Trophoblast cell (in vitro differentiated cells and primary cell): ENCODE results near the gene FAM20C.

Experiments
- DNase-seq, 2 donors: peaks; one replicate each; pipeline ENCODE4 v3.0.0-alpha.2; 2016
- H2AFZ ChIP-seq: 2 replicates; pipeline ENCODE4 v1.6.1; 2013; ENCODE audit warnings: low read length, moderate library complexity, mild to moderate bottlenecking; ENCODE audit not compliant: insufficient read depth, poor library complexity
- H2AK5ac ChIP-seq: 2 replicates; pipeline ENCODE4 v1.6.1; 2013; ENCODE audit warnings: mild to moderate bottlenecking, low read length
- H2BK120ac ChIP-seq: 2 replicates; pipeline ENCODE4 v1.6.1; 2013; ENCODE audit warnings: low read length, mild to moderate bottlenecking, moderate library complexity; ENCODE audit not compliant: insufficient read depth, poor library complexity
- H2BK12ac ChIP-seq: 2 replicates; pipeline ENCODE4 v1.6.1; 2013; ENCODE audit warnings: mild to moderate bottlenecking, low read length, moderate library complexity
- H2BK5ac ChIP-seq: 2 replicates; pipeline ENCODE4 v1.6.1; 2013; ENCODE audit warnings: low read length, low read depth, moderate library complexity, mild to moderate bottlenecking; ENCODE audit not compliant: poor library complexity
- H3K14ac ChIP-seq: 2 replicates; pipeline ENCODE4 v1.6.1; 2013; ENCODE audit warnings: mild to moderate bottlenecking, low read length
- H3K18ac ChIP-seq: 2 replicates; pipeline ENCODE4 v1.6.1; 2013; ENCODE audit warnings: mild to moderate bottlenecking, low read length
- H3K23ac ChIP-seq: 2 replicates; pipeline ENCODE4 v1.6.1; 2013; ENCODE audit warnings: low read length
- H3K27ac ChIP-seq: 2 replicates; pipeline ENCODE4 v1.5.1; 2013; ENCODE audit warnings: low read depth, mild to moderate bottlenecking, inconsistent platforms, low read length, moderate library complexity
- H3K27me3 ChIP-seq: 2 replicates; pipeline ENCODE4 v1.6.1; 2013; ENCODE audit warnings: inconsistent platforms, mild to moderate bottlenecking, low read length, moderate library complexity; ENCODE audit not compliant: insufficient read depth
- H3K36me3 ChIP-seq, 2 experiments: 1 replicate in 1 of 2; 2 replicates in 1 of 2; pipeline ENCODE4 v1.6.1; 2013; ENCODE audit warnings: low read length in 2 of 2, mild to moderate bottlenecking in 2 of 2, moderate library complexity in 1 of 2; ENCODE audit not compliant: insufficient read depth in 2 of 2, control insufficient read depth in 1 of 2
- H3K4ac ChIP-seq: 2 replicates; pipeline ENCODE4 v1.6.1; 2013; ENCODE audit warnings: low read depth, mild to moderate bottlenecking, low read length, moderate library complexity
- H3K4me1 ChIP-seq, 2 experiments: 1 replicate in 1 of 2; 2 replicates in 1 of 2; pipeline ENCODE4 v1.6.1; 2013; ENCODE audit warnings: low read length in 2 of 2, mild to moderate bottlenecking in 2 of 2, moderate library complexity in 1 of 2; ENCODE audit not compliant: insufficient read depth in 2 of 2, control insufficient read depth in 1 of 2
- H3K4me2 ChIP-seq: 2 replicates; pipeline ENCODE4 v1.6.1; 2013; ENCODE audit warnings: inconsistent platforms, mild to moderate bottlenecking, low read length, moderate library complexity
- H3K4me3 ChIP-seq: 2 replicates; pipeline ENCODE4 v1.5.1; 2013; ENCODE audit warnings: mild to moderate bottlenecking, low read depth, low read length, inconsistent platforms
- H3K79me1 ChIP-seq: one replicate; pipeline ENCODE4 v1.6.1; 2013; ENCODE audit warnings: low read length
- H3K79me2 ChIP-seq: 2 replicates; pipeline ENCODE4 v1.6.1; 2013; ENCODE audit warnings: low read length, mild to moderate bottlenecking; ENCODE audit not compliant: control insufficient read depth, insufficient read depth, poor library complexity
- H3K9ac ChIP-seq: 2 replicates; pipeline ENCODE4 v1.6.1; 2013; ENCODE audit warnings: mild to moderate bottlenecking, low read length
- H3K9me3 ChIP-seq: 2 replicates; pipeline ENCODE4 v1.6.1; 2013; ENCODE audit warnings: low read depth, mild to moderate bottlenecking, control low read depth, inconsistent platforms, low read length; ENCODE audit not compliant: insufficient read depth
- H4K12ac ChIP-seq: 2 replicates; pipeline ENCODE4 v1.6.1; 2013; ENCODE audit warnings: low read depth, mild to moderate bottlenecking, low read length, moderate library complexity
- H4K8ac ChIP-seq: 2 replicates; pipeline ENCODE4 v1.6.1; 2013; ENCODE audit warnings: low read depth, mild to moderate bottlenecking, low read length, moderate library complexity
- H4K91ac ChIP-seq: one replicate; pipeline ENCODE4 v1.6.1; 2013; ENCODE audit warnings: low read depth, mild to moderate bottlenecking, low read length, moderate library complexity
- WGBS: extraction: QIAGEN DNeasy Blood & Tissue Kit; methylation state at CpG from one replicate; pipeline ENCODE4 v1.1.7; 2013; ENCODE audit warnings: missing lambda C conversion rate; ENCODE audit not compliant: insufficient read length, insufficient coverage; ENCODE audit errors: extremely low coverage; 5-methylcytosine and 5-hydroxymethylcytosine counted together

Gene FAM20C

DNA sequence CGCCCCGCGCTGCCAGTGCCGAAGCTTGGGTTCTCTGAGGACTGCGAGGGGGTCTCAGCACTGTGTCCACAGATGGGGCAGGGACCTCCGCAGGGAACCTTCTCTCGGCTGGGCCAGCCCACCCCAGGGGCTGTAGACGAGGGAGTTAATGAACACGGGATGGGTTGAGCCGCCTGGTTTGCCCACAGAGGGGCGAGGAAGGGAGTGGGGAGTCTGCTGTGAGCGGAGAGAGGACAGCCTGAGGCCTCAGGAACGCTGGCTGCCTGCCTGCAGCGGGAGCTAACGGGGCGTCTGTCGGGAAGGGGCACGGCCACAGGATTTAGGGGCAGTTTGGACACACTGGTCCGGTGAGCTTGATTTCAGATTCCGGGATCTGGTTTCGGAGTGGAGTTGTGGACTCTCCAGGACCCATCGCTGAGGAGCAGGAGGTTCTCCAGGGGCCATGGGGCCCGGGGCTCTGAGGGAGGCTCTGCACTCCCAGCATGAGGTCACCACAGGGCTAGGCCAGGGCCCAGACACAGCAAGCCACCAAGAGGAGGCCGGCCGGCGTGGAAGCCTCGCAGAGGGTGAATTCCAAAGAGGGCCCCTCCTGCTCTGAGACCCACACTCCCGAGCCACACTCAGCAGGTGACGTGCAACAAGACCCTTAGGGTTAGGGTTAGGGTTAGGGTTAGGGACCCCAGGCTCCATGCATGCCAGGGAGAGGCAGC, 19.0 kb upstream of the FAM20C start:
- no peak overlapping the region for H2BK12ac ChIP-seq
- no peaks in the 10 kb centered on the region for H3K4me1 ChIP-seq
- no peak overlapping the region for H2AK5ac ChIP-seq
- H3K36me3 ChIP-seq = no peaks in the 10 kb centered on the region
- no peak overlapping the region for H4K8ac ChIP-seq
- no peak overlapping the region for H3K4ac ChIP-seq
- no peak overlapping the region for H3K27ac ChIP-seq
- H3K4me3 ChIP-seq = no peak overlapping the region
- H3K27me3 ChIP-seq = no peaks in the 10 kb centered on the region
- H4K91ac ChIP-seq = no peak overlapping the region
- no peak overlapping the region for H3K23ac ChIP-seq
- peaks cover 4% of the 10 kb centered on the region for H3K9me3 ChIP-seq
- no CpG with 5 or more reads among the region's 29 CpGs for WGBS
- H2AFZ ChIP-seq = no peak overlapping the region
- H3K14ac ChIP-seq = no peak overlapping the region
- H2BK120ac ChIP-seq = no peak overlapping the region
- H3K18ac ChIP-seq = no peak overlapping the region
- no peak overlapping the region for H4K12ac ChIP-seq
- no peaks in the 10 kb centered on the region for H3K79me1 ChIP-seq
- no peaks in the 10 kb centered on the region for H3K79me2 ChIP-seq
- H3K9ac ChIP-seq = no peak overlapping the region
- no peak overlapping the region for H3K4me2 ChIP-seq
- H2BK5ac ChIP-seq = no peak overlapping the region
- no peak for DNase-seq

DNA sequence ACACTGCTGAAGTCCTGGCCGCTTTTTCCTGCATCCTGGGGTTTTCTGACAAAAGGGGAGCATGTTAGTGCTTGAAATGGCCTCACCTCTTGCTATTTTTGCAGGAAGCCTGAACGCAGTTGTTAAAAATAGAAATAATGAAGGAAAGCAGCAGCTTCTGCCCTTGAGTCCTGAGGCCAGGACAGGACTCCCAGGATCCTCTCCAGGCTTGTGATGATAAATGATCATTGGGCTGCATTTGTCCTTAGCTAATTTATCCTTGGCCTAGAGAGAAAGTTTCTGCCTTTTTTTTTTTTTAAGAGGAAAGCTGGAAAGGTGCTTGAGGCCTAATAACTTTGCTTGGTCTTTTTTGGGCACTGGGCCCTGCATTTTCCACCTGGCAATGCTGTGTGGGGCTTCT, 17.7 kb upstream of the FAM20C start:
- no peak for DNase-seq
- WGBS = no CpG with 5 or more reads among the region's 2 CpGs

DNA sequence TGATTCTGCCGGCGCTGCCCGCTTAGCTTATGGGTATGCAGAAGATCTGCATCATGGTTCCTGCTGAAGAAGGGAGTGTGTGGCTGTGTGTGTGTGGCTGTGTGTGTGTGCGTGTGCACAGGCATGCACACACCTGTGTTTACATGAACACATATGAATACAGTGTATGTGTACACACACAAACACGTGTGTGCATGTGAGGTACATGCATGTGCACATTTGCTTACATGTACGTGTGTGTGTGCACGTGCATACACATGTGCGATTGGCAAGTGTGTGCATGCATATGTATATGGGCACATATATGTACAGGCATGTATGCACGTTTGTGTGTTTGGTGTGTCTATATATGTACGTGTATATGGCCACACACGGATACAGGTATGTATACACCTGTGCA, 16.4 kb upstream of the FAM20C start:
- Histone ChIP-seq H2AK5ac (no peak overlapping the region), H3K23ac (no peak overlapping the region), H3K14ac (no peak overlapping the region), H3K4ac (no peak overlapping the region), H3K27ac (no peak overlapping the region), H2BK12ac (no peak overlapping the region), H3K79me1 (no peaks in the 10 kb centered on the region), H4K12ac (no peak overlapping the region), H3K9ac (no peak overlapping the region), H3K27me3 (no peaks in the 10 kb centered on the region), H2BK120ac (no peak overlapping the region), H3K4me3 (no peak overlapping the region), H3K79me2 (no peaks in the 10 kb centered on the region), H3K4me2 (no peak overlapping the region), H3K18ac (no peak overlapping the region), H3K4me1 (no peaks in the 10 kb centered on the region), H4K8ac (no peak overlapping the region), H3K9me3 (peaks cover 1% of the 10 kb centered on the region), H2AFZ (no peak overlapping the region), H3K36me3 (no peaks in the 10 kb centered on the region), H4K91ac (no peak overlapping the region), H2BK5ac (no peak overlapping the region)
- WGBS = no CpG with 5 or more reads among the region's 11 CpGs
- no peak for DNase-seq

More for the DNA sequence above, 17.7 kb upstream of the FAM20C start:
- H3K36me3 ChIP-seq = no peaks in the 10 kb centered on the region
- no peak overlapping the region for H3K4me3 ChIP-seq
- H3K18ac ChIP-seq = no peak overlapping the region
- no peak overlapping the region for H2BK12ac ChIP-seq
- H4K8ac ChIP-seq = no peak overlapping the region
- H3K9ac ChIP-seq = no peak overlapping the region
- no peak overlapping the region for H3K4ac ChIP-seq
- no peak overlapping the region for H2BK5ac ChIP-seq
- no peak overlapping the region for H3K27ac ChIP-seq
- H2AK5ac ChIP-seq = no peak overlapping the region
- H4K91ac ChIP-seq = no peak overlapping the region
- no peak overlapping the region for H3K14ac ChIP-seq
- no peak overlapping the region for H2BK120ac ChIP-seq
- no peak overlapping the region for H4K12ac ChIP-seq
- H3K79me1 ChIP-seq = no peaks in the 10 kb centered on the region
- no peak overlapping the region for H2AFZ ChIP-seq
- no peaks in the 10 kb centered on the region for H3K4me1 ChIP-seq
- H3K9me3 ChIP-seq = peaks cover 3% of the 10 kb centered on the region
- no peaks in the 10 kb centered on the region for H3K79me2 ChIP-seq
- H3K4me2 ChIP-seq = no peak overlapping the region
- no peak overlapping the region for H3K23ac ChIP-seq
- no peaks in the 10 kb centered on the region for H3K27me3 ChIP-seq

DNA sequence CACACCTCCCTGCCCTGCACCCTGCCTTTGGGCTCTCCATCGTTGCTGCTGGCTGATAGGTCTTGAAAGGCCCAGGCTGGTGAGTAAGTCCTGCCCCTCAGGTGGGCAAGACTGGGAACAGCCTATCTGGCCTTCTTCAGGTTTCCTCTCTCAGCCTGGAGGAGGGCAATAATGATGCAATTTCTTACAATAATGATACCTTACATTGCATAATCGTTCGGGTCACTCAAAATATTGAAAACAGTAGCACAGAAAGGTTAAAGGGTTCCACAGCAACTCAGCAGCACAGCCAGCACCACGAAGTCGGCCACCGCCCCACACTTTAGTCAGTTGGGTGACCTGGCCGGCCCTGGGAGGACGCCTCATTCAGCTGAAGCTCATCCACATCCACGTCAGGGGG, 16.0 kb upstream of the FAM20C start:
- no peak overlapping the region for H2BK5ac ChIP-seq
- no peak overlapping the region for H3K23ac ChIP-seq
- H3K9ac ChIP-seq = no peak overlapping the region
- no CpG with 5 or more reads among the region's 9 CpGs for WGBS
- H3K4me1 ChIP-seq = no peaks in the 10 kb centered on the region
- H3K14ac ChIP-seq = no peak overlapping the region
- H3K4me3 ChIP-seq = no peak overlapping the region
- no peak overlapping the region for H3K4ac ChIP-seq
- H3K18ac ChIP-seq = no peak overlapping the region
- H2BK120ac ChIP-seq = no peak overlapping the region
- no peak overlapping the region for H4K12ac ChIP-seq
- no peak overlapping the region for H4K8ac ChIP-seq
- H4K91ac ChIP-seq = no peak overlapping the region
- H3K9me3 ChIP-seq = peaks cover 1% of the 10 kb centered on the region
- no peak overlapping the region for H2AK5ac ChIP-seq
- DNase-seq = no peak
- no peak overlapping the region for H3K4me2 ChIP-seq
- no peak overlapping the region for H3K27ac ChIP-seq
- no peaks in the 10 kb centered on the region for H3K36me3 ChIP-seq
- no peaks in the 10 kb centered on the region for H3K27me3 ChIP-seq
- H2AFZ ChIP-seq = no peak overlapping the region
- no peaks in the 10 kb centered on the region for H3K79me1 ChIP-seq
- H3K79me2 ChIP-seq = no peaks in the 10 kb centered on the region
- no peak overlapping the region for H2BK12ac ChIP-seq
